IPS-15b (cell line): ENCODE measurements around the gene DNM2.

Experiments
- H3K27me3 ChIP-seq: one replicate; pipeline ENCODE4 v1.6.1; 2013; ENCODE audit warnings: low read length; ENCODE audit not compliant: control insufficient read depth, insufficient read depth
- H3K36me3 ChIP-seq: one replicate; pipeline ENCODE4 v1.6.1; 2013; ENCODE audit warnings: low read length; ENCODE audit not compliant: control insufficient read depth, insufficient read depth
- H3K4me1 ChIP-seq: one replicate; pipeline ENCODE4 v1.6.1; 2013; ENCODE audit warnings: mild to moderate bottlenecking, low read length; ENCODE audit not compliant: control insufficient read depth, insufficient read depth
- H3K4me3 ChIP-seq: one replicate; pipeline ENCODE4 v1.5.1; 2013; ENCODE audit warnings: low read depth, low read length
- H3K9ac ChIP-seq: one replicate; pipeline ENCODE4 v1.6.1; 2013; ENCODE audit warnings: low read depth, mild to moderate bottlenecking, low read length
- H3K9me3 ChIP-seq: one replicate; pipeline ENCODE4 v1.6.1; 2013; ENCODE audit warnings: mild to moderate bottlenecking, low read length; ENCODE audit not compliant: control insufficient read depth, insufficient read depth

The DNM2 gene

DNA sequence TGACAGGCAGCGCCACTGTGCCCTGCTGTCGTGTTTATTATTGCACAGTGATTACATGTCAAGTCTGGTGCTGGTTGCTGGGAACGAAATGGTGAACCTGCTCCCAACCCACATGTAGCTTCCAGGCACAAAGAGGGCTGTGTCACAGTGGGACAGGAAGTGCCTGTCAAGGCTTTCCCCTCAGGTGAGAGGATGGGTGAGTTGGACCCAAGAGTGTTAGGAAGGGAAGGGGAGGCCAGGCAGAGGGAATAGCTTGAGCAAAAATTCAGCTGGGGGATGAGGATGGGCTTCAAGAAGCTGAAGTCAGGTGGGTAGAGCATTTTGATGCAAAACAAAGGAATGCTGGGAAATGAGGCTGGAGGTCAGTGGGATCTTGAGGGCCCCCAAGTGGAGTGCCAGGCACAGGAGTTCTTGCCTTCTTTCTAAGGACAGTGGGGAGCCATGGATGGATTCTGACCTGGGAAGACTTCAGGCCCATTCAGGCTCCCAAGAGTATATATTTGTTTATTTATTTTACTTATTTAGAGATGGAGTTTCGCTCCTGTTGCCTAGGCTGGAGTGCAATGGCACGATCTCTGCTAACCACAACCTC is 25.1 kb upstream of the DNM2 start:
- Histone ChIP-seq H3K36me3 (peaks cover 45% of the 10 kb centered on the region), H3K9me3 (no peaks in the 10 kb centered on the region), H3K27me3 (no peaks in the 10 kb centered on the region), H3K9ac (no peak overlapping the region), H3K4me3 (no peak overlapping the region), H3K4me1 (peaks cover 6% of the 10 kb centered on the region)

DNA sequence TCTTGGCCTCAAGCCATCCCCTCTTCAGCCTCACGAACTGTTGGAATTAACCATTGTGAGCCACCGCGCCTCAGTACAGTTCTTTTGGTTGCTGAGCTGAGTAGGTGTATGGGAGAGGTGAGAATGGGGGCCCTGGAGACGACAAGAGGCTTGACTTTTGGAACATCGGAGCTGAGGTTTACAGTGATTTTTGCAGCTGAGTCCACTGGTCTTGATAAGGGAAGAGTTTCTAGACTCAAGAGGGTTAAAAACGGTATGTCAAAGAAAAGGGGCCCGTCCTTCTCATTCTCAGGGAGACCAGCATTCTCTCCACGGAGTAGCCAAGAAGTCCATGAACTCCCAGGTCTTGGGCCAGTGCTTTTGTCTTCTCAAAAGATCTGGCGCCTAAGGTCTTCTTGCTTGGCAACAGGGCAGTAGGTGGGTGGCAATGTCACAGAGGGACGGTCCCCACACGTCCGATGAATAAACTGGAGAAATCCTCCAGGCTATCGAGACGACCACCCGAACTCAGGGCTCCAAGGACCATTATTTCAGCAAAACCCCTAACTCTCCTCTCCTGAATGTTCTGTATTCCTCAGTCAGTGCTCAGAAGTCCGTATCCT is 23.1 kb upstream of the DNM2 start:
- Histone ChIP-seq H3K4me3 (peak overlapping the region; percentile 59), H3K36me3 (peaks cover 26% of the 10 kb centered on the region), H3K4me1 (peaks cover 6% of the 10 kb centered on the region), H3K9ac (peak overlapping the region; percentile 70), H3K27me3 (no peaks in the 10 kb centered on the region), H3K9me3 (no peaks in the 10 kb centered on the region)

DNA sequence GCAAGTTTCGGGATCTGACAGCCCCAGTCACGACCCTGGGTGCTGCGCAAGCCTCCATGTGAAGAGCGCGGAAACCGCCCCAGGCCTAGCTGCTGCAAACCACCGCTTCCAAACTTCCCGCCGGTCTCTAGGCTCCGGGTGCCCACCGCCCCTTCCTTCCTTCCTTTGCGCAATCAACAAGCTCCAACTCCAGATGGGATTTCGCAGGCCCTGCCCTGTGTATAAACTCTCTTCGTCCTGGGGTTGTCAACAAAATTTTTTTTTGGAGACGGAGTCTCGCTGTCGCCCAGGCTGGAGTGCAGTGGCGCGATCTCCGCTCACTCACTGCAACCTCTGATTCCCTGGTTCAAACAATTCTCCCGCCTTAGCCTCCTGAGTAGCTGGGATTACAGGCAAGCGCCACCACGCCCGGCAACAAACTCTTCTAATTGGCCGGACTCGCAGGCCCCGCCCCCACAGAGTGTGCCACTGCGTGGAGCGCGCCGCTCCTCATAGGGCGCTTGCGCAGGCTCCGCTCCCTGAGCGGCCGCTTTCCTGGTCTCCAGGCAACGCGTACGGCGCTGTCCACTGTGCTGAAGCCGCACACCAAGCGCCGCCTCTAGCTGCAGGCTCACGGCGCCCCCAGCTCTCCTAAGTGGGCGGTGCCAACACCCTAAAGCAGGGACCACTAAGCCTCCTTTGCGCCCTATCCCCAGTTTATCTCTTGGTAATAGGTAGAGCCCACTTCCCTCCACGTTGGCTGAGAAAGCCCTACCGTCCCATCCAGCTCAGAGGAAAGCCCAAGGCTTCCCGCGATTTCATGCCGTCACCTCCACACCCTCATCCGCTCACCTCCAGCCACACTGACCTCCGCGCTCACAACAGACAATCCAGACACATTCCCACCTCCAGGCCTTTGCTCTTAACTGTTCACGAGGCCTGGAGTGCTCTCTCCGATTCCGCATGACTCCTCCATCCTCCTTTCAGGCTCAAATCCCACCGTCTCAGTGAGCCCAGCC is 22.2 kb upstream of the DNM2 start:
- peaks cover 18% of the 10 kb centered on the region for H3K36me3 ChIP-seq
- no peaks in the 10 kb centered on the region for H3K9me3 ChIP-seq
- H3K4me1 ChIP-seq, result peaks cover 6% of the 10 kb centered on the region
- no peaks in the 10 kb centered on the region for H3K27me3 ChIP-seq
- peak overlapping the region; percentile 70 for H3K9ac ChIP-seq
- H3K4me3 ChIP-seq, result peak overlapping the region; percentile 59

DNA sequence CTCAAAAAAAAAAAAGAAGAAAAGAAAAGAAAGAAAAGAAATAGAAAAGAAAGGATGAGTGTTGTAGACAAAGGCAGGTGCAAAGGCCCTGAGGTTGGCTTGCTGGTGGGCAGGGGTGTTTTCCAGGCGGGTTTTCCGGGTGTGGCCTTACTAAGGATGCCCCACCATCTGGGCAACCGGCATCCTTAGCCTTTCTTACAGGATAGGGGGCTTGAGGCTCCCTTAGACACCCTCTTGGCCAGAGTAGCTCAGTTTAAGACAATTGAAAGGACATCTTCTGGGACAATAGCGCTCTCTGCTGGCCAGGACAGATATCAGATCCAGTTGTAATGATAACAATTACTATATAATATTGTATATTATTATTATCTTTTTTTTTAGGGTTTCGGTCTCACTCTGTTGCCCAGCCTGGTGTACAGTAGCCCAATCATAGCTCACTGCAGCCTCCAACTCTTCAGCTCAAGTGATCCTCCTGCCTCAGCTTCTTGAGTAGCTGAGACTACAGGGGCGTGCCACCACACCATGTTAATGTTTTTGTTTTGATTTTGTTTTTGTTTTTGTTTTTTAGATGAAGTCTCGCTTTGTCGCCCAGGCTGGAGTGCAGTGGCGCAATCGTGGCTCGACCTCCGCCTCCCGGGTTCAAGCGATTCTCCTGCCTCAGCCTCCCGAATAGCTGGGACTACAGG is 18.1 kb upstream of the DNM2 start:
- Histone ChIP-seq H3K9me3 (no peaks in the 10 kb centered on the region), H3K9ac (no peak overlapping the region), H3K36me3 (no peaks in the 10 kb centered on the region), H3K4me3 (no peak overlapping the region), H3K4me1 (peaks cover 2% of the 10 kb centered on the region), H3K27me3 (no peaks in the 10 kb centered on the region)

DNA sequence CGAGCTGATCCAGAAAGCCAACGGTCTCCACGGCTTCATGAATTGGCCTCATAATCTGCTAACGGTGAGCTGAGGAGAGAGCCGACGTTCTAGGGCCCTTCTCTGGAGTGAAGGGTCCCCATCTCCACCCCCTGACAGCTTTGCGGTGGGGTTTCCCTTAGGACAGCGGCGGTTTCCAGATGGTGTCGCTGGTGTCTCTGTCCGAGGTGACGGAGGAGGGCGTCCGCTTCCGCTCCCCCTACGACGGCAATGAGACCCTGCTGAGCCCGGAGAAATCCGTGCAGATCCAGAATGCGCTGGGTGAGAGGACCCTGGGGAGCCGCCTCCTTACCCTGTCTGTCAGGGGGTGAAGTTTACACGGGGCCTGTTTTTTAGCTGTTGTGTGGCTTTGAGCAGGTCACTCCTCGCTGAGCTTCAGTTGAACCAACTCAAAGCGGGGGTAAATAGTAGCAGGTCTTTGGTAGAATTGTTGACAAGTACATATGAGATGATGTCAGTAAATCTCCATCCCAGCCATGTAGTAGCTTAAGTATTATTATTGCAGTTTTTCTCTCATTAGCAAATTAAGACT is 15.8 kb upstream of the DNM2 start:
- no peaks in the 10 kb centered on the region for H3K4me1 ChIP-seq
- H3K9me3 ChIP-seq, result no peaks in the 10 kb centered on the region
- peaks cover under 1% of the 10 kb centered on the region for H3K36me3 ChIP-seq
- peak overlapping the region; percentile 84 for H3K9ac ChIP-seq
- no peaks in the 10 kb centered on the region for H3K27me3 ChIP-seq
- peak overlapping the region; percentile 92 for H3K4me3 ChIP-seq

DNA sequence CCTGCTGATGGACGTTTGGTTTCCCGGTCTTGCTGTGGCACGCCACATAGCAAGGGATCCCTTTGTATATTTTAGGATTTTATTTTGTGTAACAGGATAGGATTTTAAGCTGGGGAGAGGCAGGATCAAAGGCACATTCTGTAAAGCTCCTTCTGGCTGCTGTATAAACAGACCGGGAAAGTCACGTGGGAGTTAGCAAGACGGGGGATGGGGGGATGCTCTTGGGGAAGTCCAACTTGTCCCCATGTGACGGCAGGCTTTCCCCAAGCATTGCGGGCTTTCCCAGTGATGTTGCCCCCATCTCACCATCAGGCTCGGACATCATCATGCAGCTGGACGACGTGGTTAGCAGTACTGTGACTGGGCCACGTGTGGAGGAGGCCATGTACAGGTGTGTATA is 10.9 kb upstream of the DNM2 start:
- peaks cover 8% of the 10 kb centered on the region for H3K36me3 ChIP-seq
- no peaks in the 10 kb centered on the region for H3K9me3 ChIP-seq
- no peak overlapping the region for H3K4me3 ChIP-seq
- H3K4me1 ChIP-seq, result peaks cover 4% of the 10 kb centered on the region
- no peak overlapping the region for H3K9ac ChIP-seq
- no peaks in the 10 kb centered on the region for H3K27me3 ChIP-seq

GRCh38 chr19:10707440-10707839 is 10.4 kb upstream of the DNM2 start:
- no peak overlapping the region for H3K9ac ChIP-seq
- no peak overlapping the region for H3K4me3 ChIP-seq
- no peaks in the 10 kb centered on the region for H3K9me3 ChIP-seq
- H3K4me1 ChIP-seq, result peaks cover 7% of the 10 kb centered on the region
- H3K36me3 ChIP-seq, result peaks cover 8% of the 10 kb centered on the region
- no peaks in the 10 kb centered on the region for H3K27me3 ChIP-seq

DNA sequence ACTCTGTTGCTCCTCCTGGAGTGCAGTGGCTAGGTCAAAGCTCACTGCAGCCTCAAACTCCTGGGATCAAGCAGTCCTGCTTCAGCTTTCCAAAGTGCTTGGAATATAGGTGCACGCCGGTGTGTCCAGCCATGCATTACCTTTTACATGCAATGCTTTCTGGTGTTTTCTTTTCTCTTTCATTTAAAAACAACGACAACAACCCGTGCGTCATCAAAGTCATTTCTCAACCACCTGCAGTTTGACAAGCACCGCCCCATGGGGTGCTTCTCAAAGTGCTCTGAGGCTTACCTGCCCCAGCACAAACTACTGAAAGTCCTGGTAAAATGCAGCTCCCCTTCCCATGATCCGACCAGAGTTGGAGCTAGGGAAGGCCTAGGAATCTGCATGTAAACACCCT is 9.6 kb upstream of the DNM2 start:
- Histone ChIP-seq H3K9me3 (no peaks in the 10 kb centered on the region), H3K4me1 (peaks cover 7% of the 10 kb centered on the region), H3K9ac (no peak overlapping the region), H3K27me3 (no peaks in the 10 kb centered on the region), H3K4me3 (no peak overlapping the region), H3K36me3 (peaks cover 13% of the 10 kb centered on the region)

GRCh38 chr19:10712045-10712444 is 5.8 kb upstream of the DNM2 start:
- H3K36me3 ChIP-seq, result peaks cover 17% of the 10 kb centered on the region
- H3K9me3 ChIP-seq, result no peaks in the 10 kb centered on the region
- H3K9ac ChIP-seq, result no peak overlapping the region
- no peaks in the 10 kb centered on the region for H3K27me3 ChIP-seq
- peaks cover 7% of the 10 kb centered on the region for H3K4me1 ChIP-seq
- H3K4me3 ChIP-seq, result no peak overlapping the region

DNA sequence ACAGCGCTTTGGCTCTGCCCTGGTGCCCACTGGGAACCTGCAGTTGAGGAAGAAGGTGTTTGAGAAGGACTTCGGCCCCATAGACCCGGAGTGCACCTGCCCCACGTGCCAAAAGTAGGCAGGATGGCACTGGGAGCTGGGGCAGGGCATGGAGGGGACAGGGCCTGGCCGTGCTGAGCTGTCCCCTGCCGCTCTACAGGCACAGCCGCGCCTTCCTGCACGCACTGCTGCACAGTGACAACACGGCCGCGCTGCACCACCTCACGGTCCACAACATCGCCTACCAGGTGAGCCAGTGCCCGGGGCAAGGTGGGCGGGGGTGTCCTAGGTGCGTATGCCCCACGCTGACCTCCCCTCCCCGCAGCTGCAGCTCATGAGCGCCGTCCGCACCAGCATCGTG is 5.1 kb upstream of the DNM2 start:
- Histone ChIP-seq H3K4me1 (peaks cover 7% of the 10 kb centered on the region), H3K4me3 (no peak overlapping the region), H3K9me3 (no peaks in the 10 kb centered on the region), H3K9ac (no peak overlapping the region), H3K27me3 (no peaks in the 10 kb centered on the region), H3K36me3 (peaks cover 13% of the 10 kb centered on the region)

- H3K9me3 ChIP-seq, result no peaks in the 10 kb centered on the region
- H3K4me3 ChIP-seq, result no peak overlapping the region
- H3K9ac ChIP-seq, result no peak overlapping the region
- no peaks in the 10 kb centered on the region for H3K27me3 ChIP-seq
- peaks cover 7% of the 10 kb centered on the region for H3K4me1 ChIP-seq
- peaks cover 10% of the 10 kb centered on the region for H3K36me3 ChIP-seq
Measured at GRCh38 chr19:10713317-10713716, 4.6 kb upstream of the DNM2 start.
